22Rv1 (cell line): ENCODE measurements around the gene ZNF101.

Experiments used
- ZFX ChIP-seq: fragments of 450-650 bp; IDR thresholded peaks from 2 replicates; pipeline ENCODE4 v1.6.1; 2017; ENCODE audit warnings: antibody characterized with exemption, borderline replicate concordance
- TF ChIP-seq, protein P1 (sequence below): fragments of 450-650 bp; IDR thresholded peaks from 2 replicates; pipeline ENCODE4 v1.5.1; 2017; ENCODE audit warnings: mild to moderate bottlenecking

DNA sequence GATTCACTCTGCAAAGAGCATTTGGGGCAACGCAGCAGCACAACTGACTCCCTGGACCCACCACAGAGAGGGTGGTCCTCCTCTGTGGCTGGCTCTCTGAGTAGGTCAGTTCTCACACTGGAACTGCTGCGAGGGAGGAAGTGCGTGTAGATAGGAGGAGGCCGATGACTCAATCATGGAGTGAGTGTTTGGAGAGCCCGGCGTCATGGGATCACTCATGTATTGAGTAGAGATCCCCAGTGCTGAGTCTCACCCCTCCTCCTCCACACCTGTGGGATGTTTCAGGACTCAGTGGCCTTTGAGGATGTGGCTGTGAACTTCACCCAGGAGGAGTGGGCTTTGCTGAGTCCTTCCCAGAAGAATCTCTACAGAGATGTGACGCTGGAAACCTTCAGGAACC lies 8.9 kb downstream of the ZNF101 start:
- TF ChIP-seq, protein P1, sequence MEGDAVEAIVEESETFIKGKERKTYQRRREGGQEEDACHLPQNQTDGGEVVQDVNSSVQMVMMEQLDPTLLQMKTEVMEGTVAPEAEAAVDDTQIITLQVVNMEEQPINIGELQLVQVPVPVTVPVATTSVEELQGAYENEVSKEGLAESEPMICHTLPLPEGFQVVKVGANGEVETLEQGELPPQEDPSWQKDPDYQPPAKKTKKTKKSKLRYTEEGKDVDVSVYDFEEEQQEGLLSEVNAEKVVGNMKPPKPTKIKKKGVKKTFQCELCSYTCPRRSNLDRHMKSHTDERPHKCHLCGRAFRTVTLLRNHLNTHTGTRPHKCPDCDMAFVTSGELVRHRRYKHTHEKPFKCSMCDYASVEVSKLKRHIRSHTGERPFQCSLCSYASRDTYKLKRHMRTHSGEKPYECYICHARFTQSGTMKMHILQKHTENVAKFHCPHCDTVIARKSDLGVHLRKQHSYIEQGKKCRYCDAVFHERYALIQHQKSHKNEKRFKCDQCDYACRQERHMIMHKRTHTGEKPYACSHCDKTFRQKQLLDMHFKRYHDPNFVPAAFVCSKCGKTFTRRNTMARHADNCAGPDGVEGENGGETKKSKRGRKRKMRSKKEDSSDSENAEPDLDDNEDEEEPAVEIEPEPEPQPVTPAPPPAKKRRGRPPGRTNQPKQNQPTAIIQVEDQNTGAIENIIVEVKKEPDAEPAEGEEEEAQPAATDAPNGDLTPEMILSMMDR = no peak
- TF ChIP-seq ZFX = no peak
